Subcutaneous adipose tissue (tissue), 4 donors: ENCODE data around the gene CST2. TPM values are rescaled to one million over a fixed set of nuclear protein-coding genes. Genes with fewer than 3 reads are reported as not detected.

Experiments used
- CTCF ChIP-seq: fragments of 450-650 bp; IDR thresholded peaks from one replicate; pipeline ENCODE4 v1.5.1; 2016; ENCODE audit warnings: low read depth, mild to moderate bottlenecking, control low read depth, antibody characterized with exemption, moderate library complexity
- total RNA-seq, 4 donors: library from RNA; depleted of rRNA; stranded (reverse); fragments of >200 nt; gene quantifications; one replicate each; pipeline ENCODE4 v1.1.0, GENCODE V29; 2016

The CST2 gene
- total RNA-seq, 4 donors from 2014 or later: not detected

- TF ChIP-seq CTCF: no peak
These were observed 6.4 kb upstream of the CST2 start for GRCh38 chr20:23832775-23833513.

- TF ChIP-seq CTCF: no peak
These were observed 2.8 kb downstream of the CST2 start for GRCh38 chr20:23823621-23824324.

- TF ChIP-seq CTCF: no peak
These were observed 3.4 kb downstream of the CST2 start for GRCh38 chr20:23823111-23823510.

GRCh38 chr20:23820493-23820892 lies 6.0 kb downstream of the CST2 start:
- no peak for TF ChIP-seq CTCF

GRCh38 chr20:23800865-23801264 lies 25.7 kb downstream of the CST2 start:
- TF ChIP-seq CTCF: no peak

GRCh38 chr20:23795526-23795925 lies 31.0 kb downstream of the CST2 start:
- TF ChIP-seq CTCF: no peak

- TF ChIP-seq CTCF: no peak
These were observed 31.7 kb downstream of the CST2 start for GRCh38 chr20:23794841-23795240.
